Esophagus muscularis mucosa (tissue), 3 donors: ENCODE results near the gene ANKRD24.
"Not testable (repeated sequence)": the region's sequence is repeated elsewhere in the genome, so short reads cannot be mapped to it uniquely, and the experiment has no call there.

Source experiments
- POLR2A ChIP-seq: fragments of 450-650 bp; IDR thresholded peaks from one replicate; pipeline ENCODE4 v1.6.1; 2017; ENCODE audit warnings: antibody characterized with exemption, moderate library complexity, mild to moderate bottlenecking, low read depth
- POLR2AphosphoS5 ChIP-seq, 2 donors: sonication (generic); formaldehyde crosslinking; IDR thresholded peaks; one replicate each; pipeline ENCODE4 v1.6.1; 2017; ENCODE audit warnings: antibody characterized with exemption in 2 of 2
- TF ChIP-seq, protein P1 (sequence below), 3 experiments: fragments of 200-600 bp in 2 of 3; fragments of 450-650 bp in 1 of 3; sonication (generic) in 2 of 3; IDR thresholded peaks; one replicate each; pipeline ENCODE4 v1.5.1; 2017 to 2019; ENCODE audit warnings: antibody characterized with exemption in 3 of 3, mild to moderate bottlenecking in 2 of 3, moderate library complexity in 1 of 3

DNA sequence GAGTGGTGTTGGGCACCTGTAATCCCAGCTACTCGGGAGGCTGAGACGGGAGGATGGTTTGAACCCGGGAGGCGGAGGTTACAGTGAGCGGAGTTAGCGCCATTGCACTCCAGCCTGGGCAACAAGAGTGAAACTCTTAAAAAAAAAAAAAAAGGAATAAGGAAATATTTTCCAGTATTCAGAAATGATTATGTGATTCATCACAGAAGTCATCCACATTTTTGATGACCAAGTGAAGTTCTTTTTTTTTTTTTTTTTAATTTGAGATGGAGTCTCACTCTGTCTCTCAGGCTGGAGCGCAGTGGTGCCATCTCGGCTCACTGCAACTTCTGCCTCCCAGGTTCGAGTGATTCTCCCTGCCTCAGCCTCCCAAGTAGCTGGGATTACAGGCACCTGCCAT is 47.1 kb upstream of the ANKRD24 start:
- TF ChIP-seq, protein P1, sequence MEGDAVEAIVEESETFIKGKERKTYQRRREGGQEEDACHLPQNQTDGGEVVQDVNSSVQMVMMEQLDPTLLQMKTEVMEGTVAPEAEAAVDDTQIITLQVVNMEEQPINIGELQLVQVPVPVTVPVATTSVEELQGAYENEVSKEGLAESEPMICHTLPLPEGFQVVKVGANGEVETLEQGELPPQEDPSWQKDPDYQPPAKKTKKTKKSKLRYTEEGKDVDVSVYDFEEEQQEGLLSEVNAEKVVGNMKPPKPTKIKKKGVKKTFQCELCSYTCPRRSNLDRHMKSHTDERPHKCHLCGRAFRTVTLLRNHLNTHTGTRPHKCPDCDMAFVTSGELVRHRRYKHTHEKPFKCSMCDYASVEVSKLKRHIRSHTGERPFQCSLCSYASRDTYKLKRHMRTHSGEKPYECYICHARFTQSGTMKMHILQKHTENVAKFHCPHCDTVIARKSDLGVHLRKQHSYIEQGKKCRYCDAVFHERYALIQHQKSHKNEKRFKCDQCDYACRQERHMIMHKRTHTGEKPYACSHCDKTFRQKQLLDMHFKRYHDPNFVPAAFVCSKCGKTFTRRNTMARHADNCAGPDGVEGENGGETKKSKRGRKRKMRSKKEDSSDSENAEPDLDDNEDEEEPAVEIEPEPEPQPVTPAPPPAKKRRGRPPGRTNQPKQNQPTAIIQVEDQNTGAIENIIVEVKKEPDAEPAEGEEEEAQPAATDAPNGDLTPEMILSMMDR (IDR thresholded peaks at IDR 0.05) = not testable (repeated sequence)
- not testable (repeated sequence) for TF ChIP-seq POLR2A; POLR2AphosphoS5 (IDR thresholded peaks at IDR 0.05)
